IgD-negative memory B cell (primary cell): Measurements from ENCODE around the gene AIFM3. TPM values are rescaled to one million over a fixed set of nuclear protein-coding genes. Genes with fewer than 3 reads are reported as not detected.

Experiments used
- H3K27ac Mint-ChIP-seq, 3 donors: one replicate each; pipeline ENCODE4 v1.8.0; 2020 to 2022; ENCODE audit warnings: mild to moderate bottlenecking in 3 of 3, mixed read lengths in 3 of 3, moderate library complexity in 1 of 3
- H3K27me3 Mint-ChIP-seq: one replicate; pipeline ENCODE4 v1.8.0; 2021; ENCODE audit warnings: mixed read lengths
- H3K36me3 Mint-ChIP-seq: one replicate; pipeline ENCODE4 v1.8.0; 2020; ENCODE audit warnings: mild to moderate bottlenecking, mixed read lengths
- H3K4me1 Mint-ChIP-seq, 3 donors: one replicate each; pipeline ENCODE4 v1.8.0; 2020 to 2022; ENCODE audit warnings: mixed read lengths in 3 of 3, mild to moderate bottlenecking in 1 of 3
- H3K4me3 Mint-ChIP-seq, 4 donors: one replicate each; pipeline ENCODE4 v1.8.0; 2020 to 2022; ENCODE audit warnings: mild to moderate bottlenecking in 4 of 4, mixed read lengths in 4 of 4, moderate library complexity in 3 of 4
- H3K9me3 Mint-ChIP-seq, 3 donors: one replicate each; pipeline ENCODE4 v1.8.0; 2020 to 2021; ENCODE audit warnings: mixed read lengths in 3 of 3, mild to moderate bottlenecking in 1 of 3
- polyA plus RNA-seq: library from polyadenylated mRNA; unstranded; fragments of 300-500 nt; fragmentation: Illumina TruSeq; gene quantifications from one replicate; pipeline ENCODE4 v1.2.3, GENCODE V29; 2021

The AIFM3 gene
- polyA plus RNA-seq, 1 donor from 2014 or later, result 2.3 TPM

DNA sequence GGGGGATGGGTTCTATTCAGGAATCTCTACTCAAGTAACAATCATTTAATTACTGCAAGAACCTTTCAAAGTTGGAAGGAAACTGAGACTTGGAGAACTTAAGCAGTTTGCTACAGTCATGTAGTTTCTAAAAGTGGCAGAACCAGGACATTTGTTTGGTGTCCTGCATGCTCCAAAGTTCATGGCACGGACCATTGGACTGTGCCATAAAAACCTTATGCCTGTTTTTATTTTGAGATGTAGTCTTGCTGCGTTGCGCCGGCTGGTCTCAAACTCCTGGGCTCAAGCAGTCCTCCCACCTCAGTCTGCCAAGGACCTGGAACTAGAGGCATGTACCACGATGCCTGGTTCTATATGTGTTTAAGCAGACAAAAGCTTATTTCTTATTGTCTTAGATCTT is 18.6 kb upstream of the AIFM3 start:
- no peaks in the 10 kb centered on the region for H3K9me3 Mint-ChIP-seq
- peaks cover 3% of the 10 kb centered on the region for H3K36me3 Mint-ChIP-seq
- no peak overlapping the region for H3K4me3 Mint-ChIP-seq
- H3K27me3 Mint-ChIP-seq, result no peaks in the 10 kb centered on the region
- peaks cover 17 to 28% (median 22%) of the 10 kb centered on the region in 3 donors for H3K4me1 Mint-ChIP-seq
- no peak overlapping the region for H3K27ac Mint-ChIP-seq

DNA sequence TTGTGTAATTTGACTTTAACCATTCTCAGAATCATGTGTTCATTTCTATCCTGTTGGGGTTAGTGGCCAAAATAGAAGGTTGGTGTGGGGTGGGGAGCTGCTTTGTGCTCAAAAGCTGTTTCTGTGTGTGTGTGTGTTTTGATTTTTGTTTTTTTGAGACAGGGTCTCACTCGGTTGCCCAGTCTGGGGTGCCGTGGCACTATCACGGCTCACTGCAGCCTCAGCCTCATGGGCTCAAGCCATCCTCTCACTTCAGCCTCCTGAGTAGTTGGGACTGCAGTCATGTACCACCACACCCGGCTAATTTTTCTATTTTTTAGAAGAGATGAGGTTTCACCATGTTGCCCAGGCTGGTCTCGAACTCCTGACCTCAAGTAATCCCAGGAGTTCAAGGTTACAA is 18.1 kb upstream of the AIFM3 start:
- peaks cover 3% of the 10 kb centered on the region for H3K36me3 Mint-ChIP-seq
- no peaks in the 10 kb centered on the region for H3K9me3 Mint-ChIP-seq
- no peak overlapping the region for H3K4me3 Mint-ChIP-seq
- H3K27me3 Mint-ChIP-seq, result no peaks in the 10 kb centered on the region
- peaks cover 13 to 27% (median 17%) of the 10 kb centered on the region in 3 donors for H3K4me1 Mint-ChIP-seq
- no peak overlapping the region for H3K27ac Mint-ChIP-seq

DNA sequence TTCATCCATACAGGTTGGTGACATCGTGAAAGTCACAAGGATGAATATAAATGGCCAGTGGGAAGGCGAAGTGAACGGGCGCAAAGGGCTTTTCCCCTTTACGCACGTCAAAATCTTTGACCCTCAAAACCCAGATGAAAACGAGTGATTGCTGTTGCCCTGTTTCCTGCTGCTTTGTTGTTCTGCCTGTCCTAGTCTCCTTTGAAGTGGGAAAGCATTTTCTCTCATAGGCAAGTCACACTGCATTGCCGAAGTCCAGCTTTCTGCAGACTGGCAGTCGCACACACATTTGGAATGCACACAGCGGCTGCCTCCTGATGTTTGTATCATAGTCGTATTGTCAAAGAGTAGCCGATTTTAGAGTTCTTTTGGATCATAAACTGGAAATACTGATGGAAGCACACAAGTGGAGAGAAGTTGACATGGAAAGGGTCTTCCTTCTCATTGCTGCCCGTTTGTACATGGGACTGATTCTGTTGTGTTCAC is 17.3 kb upstream of the AIFM3 start:
- H3K9me3 Mint-ChIP-seq, result no peaks in the 10 kb centered on the region
- H3K27me3 Mint-ChIP-seq, result no peaks in the 10 kb centered on the region
- H3K4me1 Mint-ChIP-seq, result peaks cover 13 to 28% (median 17%) of the 10 kb centered on the region in 3 donors
- peaks cover 3% of the 10 kb centered on the region for H3K36me3 Mint-ChIP-seq
- H3K27ac Mint-ChIP-seq, result peak overlapping the region in 1 of 3 donors; percentile 8
- no peak overlapping the region for H3K4me3 Mint-ChIP-seq

DNA sequence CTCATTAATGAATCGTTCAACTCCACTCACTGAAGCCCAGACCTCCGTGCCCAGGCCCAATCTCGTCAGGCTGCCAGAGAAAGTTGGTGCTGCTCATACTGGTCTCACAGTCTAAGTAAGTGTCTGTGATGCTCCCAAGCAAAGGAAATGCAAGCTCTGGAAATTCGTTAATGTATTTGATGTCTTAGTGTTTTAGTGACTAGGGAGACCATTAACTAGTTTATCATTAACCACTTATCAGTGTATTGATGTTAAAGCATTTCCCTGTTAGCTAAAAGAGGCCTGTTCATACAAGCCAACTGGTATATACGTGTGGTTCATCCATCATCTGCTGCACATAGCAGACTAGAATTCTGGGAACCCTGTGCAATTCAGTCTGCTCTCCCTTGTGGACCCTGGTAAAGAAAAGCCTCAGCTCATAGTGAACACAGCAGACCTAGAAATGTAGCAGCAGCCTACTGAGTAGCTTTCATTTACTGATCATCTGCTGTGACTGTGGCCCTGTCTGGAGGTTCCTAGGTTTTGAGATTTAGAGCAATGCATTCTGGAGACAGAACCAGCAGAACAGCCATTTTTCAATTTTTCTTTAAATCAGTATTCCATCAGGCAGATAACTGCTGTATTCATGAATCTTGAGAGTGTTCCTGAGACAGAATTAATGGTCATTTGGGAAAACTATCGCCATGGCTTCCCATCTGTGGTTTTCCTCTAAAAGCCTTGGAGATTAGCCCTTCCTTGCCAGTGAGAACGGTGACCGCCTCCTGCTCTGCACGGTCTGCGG is 15.7 kb upstream of the AIFM3 start:
- H3K4me1 Mint-ChIP-seq, result peaks cover 3 to 15% (median 8%) of the 10 kb centered on the region in 3 donors
- no peaks in the 10 kb centered on the region for H3K27me3 Mint-ChIP-seq
- peaks cover 3% of the 10 kb centered on the region for H3K36me3 Mint-ChIP-seq
- no peaks in the 10 kb centered on the region for H3K9me3 Mint-ChIP-seq
- H3K27ac Mint-ChIP-seq, result no peak overlapping the region
- no peak overlapping the region for H3K4me3 Mint-ChIP-seq

DNA sequence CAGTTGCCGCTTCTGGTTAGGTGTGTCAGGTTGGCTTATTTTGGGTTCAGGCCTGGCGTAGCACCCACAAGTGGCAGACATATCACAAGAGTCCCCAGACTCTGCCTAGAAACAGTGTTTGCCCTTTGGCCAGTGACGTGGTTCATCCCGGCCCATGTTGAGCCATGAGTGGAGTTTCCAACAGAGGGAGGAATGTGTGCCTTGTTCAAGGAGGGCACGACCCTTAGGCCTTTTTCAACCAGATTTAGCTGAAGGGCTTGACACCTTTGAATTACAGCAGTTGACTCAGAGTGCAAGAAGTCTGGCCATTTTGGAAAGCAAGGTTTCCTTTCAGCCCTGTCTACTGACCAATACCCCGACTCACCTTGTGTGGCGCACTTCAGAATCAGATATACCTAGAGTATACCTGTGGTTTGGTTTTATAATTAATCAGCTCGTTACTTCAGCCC is 15.1 kb upstream of the AIFM3 start:
- Mint-ChIP-seq H3K4me3 (no peak overlapping the region), H3K27me3 (no peaks in the 10 kb centered on the region), H3K4me1 (peaks cover 5 to 10% (median 6%) of the 10 kb centered on the region in 3 donors), H3K27ac (peak overlapping the region in 1 of 3 donors; percentile 23), H3K36me3 (peaks cover 3% of the 10 kb centered on the region), H3K9me3 (no peaks in the 10 kb centered on the region)

DNA sequence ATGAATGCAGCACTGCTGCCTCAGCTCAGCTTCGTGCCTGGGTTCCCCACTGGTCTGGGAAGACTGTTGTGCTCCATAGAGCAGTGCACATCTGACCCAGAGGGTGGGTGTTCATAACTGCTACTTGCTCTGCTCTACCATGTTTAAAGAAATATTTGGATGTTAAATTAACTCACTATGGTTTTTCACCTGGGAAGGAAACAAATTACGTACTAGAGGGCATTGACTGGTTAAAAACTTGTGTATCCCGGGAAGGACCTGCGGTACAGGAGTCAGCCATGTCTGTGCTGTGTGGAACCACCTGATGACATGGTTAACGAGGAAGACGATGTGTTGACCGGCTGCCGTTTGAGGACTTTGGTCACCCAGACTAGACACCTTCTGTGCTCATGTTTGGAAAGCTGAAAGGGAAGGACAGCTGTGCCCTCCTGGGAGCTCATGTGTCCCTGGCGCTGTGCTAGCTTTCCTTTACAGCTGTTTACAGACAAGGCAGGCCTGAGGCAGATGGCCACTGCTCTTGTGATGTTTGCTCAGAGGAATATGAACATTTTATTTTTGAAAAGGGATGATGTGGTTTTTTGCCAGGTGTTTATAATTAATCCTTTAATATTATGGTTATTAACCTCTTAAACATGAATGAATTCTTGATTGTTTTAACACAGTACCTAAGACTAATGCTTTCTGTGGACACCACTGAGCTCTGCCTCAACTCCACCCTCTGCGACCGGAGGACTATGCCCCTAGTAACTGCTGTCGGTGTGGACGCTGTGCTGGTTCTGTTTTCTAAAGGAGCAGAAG is 14.3 kb upstream of the AIFM3 start:
- peaks cover 3% of the 10 kb centered on the region for H3K27me3 Mint-ChIP-seq
- peaks cover 3% of the 10 kb centered on the region for H3K36me3 Mint-ChIP-seq
- no peaks in the 10 kb centered on the region for H3K9me3 Mint-ChIP-seq
- peaks cover 5 to 10% (median 6%) of the 10 kb centered on the region in 3 donors for H3K4me1 Mint-ChIP-seq
- peak overlapping the region in 2 of 3 donors; percentile 9 to 23 for H3K27ac Mint-ChIP-seq
- H3K4me3 Mint-ChIP-seq, result no peak overlapping the region

DNA sequence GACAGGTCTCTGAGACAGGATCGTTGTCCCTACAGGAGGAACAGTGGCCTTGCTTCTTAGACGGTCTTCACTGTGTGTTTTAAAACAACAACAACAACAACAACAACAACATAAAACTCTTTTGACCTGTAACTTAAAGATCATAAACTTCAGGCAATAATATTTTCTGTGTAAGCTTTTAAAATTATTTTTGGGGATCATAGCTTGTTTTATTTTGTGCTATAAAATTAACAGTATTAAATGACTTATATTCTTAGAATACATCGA is 13.8 kb upstream of the AIFM3 start:
- H3K27ac Mint-ChIP-seq, result no peak overlapping the region
- H3K9me3 Mint-ChIP-seq, result no peaks in the 10 kb centered on the region
- H3K27me3 Mint-ChIP-seq, result peaks cover 8% of the 10 kb centered on the region
- peaks cover 5 to 6% (median 5%) of the 10 kb centered on the region in 3 donors for H3K4me1 Mint-ChIP-seq
- H3K36me3 Mint-ChIP-seq, result peaks cover 1% of the 10 kb centered on the region
- H3K4me3 Mint-ChIP-seq, result no peak overlapping the region

DNA sequence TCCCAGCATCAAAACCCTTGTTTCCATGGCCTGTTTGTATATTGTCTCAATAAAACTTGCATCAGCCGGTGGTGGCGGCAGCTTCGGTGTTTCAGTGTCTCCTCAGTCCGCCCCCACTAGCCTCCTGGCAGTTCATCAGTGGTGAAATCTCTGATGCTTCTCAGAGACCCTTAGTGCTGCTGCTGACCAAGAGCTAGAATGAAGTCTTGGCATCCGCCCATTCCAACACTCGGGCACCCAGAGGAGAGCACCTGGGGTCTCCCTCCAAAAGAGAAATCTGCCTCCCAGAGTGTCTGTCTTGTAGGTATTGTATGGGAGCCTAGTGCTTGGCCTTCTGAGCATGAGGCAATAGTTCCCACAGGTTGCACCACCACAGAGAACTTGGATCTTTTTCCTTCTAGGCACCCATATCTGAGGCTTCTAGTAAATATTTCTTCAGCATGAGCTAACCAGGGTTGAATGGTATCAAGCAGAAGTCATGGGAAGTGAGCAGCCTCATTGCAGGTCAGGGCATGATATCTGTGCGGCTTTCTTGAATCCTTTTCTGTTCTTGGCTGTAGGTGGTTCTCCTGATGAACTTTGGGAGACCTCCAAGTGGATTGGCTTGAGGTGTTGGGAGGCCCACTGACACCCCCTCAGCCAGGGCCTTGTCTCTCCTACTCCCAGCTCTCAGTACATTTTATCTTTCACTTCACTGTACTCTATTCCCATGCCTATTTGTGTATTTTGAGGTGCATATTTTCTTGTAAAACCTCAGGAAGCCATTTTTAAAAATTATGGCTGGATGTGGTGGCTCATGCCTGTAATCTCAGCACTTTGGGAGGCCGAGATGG is 13.2 kb upstream of the AIFM3 start:
- Mint-ChIP-seq H3K36me3 (peaks cover 1% of the 10 kb centered on the region), H3K4me1 (peaks cover 4 to 6% (median 5%) of the 10 kb centered on the region in 3 donors), H3K9me3 (no peaks in the 10 kb centered on the region), H3K4me3 (peak overlapping the region in 1 of 4 donors; percentile 13), H3K27me3 (peaks cover 11% of the 10 kb centered on the region), H3K27ac (no peak overlapping the region)

DNA sequence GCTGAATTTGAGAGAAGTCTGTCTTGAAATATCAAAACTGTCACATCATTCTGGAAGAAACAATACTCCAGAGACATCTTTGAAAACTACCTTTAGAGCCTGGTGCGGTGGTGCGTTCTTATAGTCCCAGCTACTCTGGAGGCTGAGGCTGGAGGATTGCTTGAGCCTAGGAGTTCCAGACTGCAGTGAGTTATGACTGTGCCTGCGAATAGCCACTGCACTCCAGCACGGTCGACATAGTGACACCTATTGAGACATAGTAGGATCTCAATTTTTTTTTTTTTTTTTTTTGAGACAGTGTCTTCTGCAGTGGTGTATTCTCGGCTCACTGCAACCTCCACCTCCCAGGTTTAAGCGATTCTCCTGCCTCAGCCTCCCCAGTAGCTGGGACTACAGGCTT is 11.5 kb upstream of the AIFM3 start:
- no peak overlapping the region for H3K27ac Mint-ChIP-seq
- H3K9me3 Mint-ChIP-seq, result no peaks in the 10 kb centered on the region
- peaks cover 1% of the 10 kb centered on the region for H3K36me3 Mint-ChIP-seq
- peaks cover 4 to 5% (median 4%) of the 10 kb centered on the region in 3 donors for H3K4me1 Mint-ChIP-seq
- peak overlapping the region in 1 of 4 donors; percentile 48 for H3K4me3 Mint-ChIP-seq
- peaks cover 15% of the 10 kb centered on the region for H3K27me3 Mint-ChIP-seq

DNA sequence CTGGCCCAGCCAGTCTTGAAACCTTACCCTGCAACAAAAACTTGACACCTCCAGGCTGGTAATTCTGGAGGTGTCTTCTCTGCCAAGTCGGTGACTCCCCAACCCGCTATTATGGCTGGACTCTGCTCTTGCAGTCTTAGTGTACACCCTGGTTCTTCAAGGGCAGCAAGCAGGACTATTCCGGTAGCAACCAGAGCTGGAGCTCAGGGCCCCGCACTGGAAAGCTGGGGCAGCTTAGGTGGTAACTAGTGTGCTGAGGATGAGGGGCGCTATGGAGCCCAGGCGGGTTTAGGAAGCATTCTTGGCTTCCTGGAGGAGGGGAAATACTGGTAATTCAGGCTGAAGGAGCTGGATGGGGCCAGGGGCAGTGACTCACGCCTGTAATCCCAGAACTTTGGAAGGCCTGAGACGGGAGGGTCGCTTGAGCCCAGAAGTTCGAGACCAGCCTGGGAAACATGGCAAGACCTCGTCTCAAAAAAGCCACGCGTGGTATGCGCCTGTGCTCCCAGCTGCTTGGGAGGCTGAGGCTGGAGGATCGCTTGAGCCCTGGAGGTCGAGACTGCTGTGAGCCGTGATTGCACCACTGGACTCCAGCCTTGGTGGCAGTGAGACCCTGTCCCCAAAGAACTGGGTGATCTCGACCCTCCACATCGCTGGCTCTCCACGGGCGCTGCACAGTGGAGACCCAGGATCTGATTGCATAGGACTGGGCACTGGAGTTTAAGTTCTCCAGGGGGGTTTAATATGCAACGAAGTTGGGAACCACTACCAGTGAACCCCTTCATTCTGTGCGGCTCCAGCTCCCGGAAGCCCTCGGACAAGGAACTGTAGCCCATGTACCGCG is 10.6 kb upstream of the AIFM3 start:
- Mint-ChIP-seq H3K27me3 (peaks cover 15% of the 10 kb centered on the region), H3K27ac (peak overlapping the region in 1 of 3 donors; percentile 6), H3K4me1 (peaks cover 4 to 5% (median 4%) of the 10 kb centered on the region in 3 donors), H3K36me3 (peaks cover 1% of the 10 kb centered on the region), H3K4me3 (peak overlapping the region; percentile 58 to 94 (median 80)), H3K9me3 (no peaks in the 10 kb centered on the region)

DNA sequence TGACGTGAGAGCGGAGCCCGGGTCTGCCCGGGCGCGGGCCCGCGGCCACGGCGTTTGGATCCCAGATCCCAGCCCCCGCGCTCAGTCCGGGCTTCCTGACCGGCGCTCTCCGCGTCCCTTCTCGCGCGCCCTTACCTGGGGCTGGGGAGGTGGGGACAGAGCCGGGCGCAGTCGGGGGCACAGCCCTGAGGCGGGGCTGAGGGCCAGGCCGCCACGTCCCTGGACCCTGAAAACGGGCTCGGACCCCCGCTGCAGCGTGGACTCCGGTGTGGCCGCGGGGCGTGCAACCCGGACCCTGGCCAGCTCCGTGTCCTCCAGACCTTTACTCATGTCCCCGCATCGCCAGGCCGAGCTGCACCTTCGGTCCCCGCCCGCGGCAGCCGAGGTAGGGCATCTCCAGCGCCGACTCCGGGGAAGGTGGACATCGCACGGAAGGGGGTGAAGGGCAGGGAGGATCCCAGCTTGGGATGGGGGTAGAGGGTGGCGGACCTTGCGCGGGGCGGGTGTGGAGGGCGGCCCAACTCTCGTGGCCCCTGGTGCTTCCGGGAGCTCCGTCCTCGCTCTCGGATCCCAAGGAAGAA is 9.9 kb upstream of the AIFM3 start:
- Mint-ChIP-seq H3K36me3 (peaks cover 1% of the 10 kb centered on the region), H3K4me3 (peak overlapping the region; percentile 71 to 87 (median 80)), H3K27me3 (peaks cover 15% of the 10 kb centered on the region), H3K27ac (no peak overlapping the region), H3K4me1 (peaks cover 6 to 10% (median 9%) of the 10 kb centered on the region in 3 donors), H3K9me3 (no peaks in the 10 kb centered on the region)

DNA sequence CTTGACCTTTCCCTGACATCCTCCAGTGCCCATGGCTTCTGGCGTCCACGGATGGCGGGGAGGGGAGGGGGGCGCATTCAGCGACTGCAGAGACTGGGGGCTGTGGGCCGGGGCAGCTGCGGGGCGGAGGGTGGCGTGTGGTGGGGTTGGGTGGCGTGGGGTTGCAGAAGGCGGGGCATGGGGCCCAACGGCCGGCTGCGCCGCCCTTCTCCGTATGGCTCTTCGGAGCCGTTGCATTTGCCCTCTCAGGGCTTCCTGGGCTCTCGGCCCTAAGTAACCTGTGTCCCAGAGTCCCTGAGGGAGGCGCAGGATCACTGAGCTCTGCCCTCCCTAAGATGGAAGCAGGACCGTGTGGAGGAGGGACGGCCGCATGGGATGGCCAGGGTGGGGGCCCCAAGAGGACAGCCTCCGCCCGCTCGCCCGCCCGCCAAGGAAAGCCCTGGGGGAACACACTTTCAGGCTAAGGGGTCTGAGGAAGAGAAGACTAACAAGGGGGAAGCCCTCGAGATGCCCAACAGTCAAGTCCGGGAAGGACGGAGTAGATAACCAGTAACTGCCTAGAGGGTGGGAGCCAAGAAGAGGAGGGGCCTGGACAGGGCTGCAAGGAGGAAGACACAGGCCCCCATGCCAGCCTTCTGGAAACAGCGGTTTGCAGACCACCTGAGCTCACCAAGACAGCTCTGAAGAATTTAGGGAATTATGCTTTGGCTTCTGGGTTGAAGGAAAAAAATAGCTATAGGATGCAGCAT is 9.2 kb upstream of the AIFM3 start:
- peaks cover 15% of the 10 kb centered on the region for H3K27me3 Mint-ChIP-seq

More for the DNA sequence above, 9.2 kb upstream of the AIFM3 start:
- H3K27ac Mint-ChIP-seq, result peak overlapping the region in 1 of 3 donors; percentile 70
- H3K36me3 Mint-ChIP-seq, result peaks cover 1% of the 10 kb centered on the region
- peaks cover 6 to 10% (median 9%) of the 10 kb centered on the region in 3 donors for H3K4me1 Mint-ChIP-seq
- H3K9me3 Mint-ChIP-seq, result no peaks in the 10 kb centered on the region
- H3K4me3 Mint-ChIP-seq, result peak overlapping the region; percentile 67 to 87 (median 77)
